DND-41 (cell line): ENCODE results near the gene SMIM36.

Experiments
- CTCF ChIP-seq: IDR thresholded peaks from 2 replicates; pipeline ENCODE4 v1.5.1; 2012; ENCODE audit warnings: borderline replicate concordance, low read length, moderate library complexity, mild to moderate bottlenecking; ENCODE audit not compliant: poor library complexity, severe bottlenecking; ENCODE audit errors: extremely low read depth
- EZH2 ChIP-seq: IDR thresholded peaks from 3 replicates; pipeline ENCODE4 v1.6.1; 2012; ENCODE audit warnings: borderline replicate concordance, low read depth, mild to moderate bottlenecking, moderate library complexity, low read length, inconsistent platforms; ENCODE audit not compliant: severe bottlenecking

GRCh38 chr17:55451758-55452138 is 59.5 kb downstream of the SMIM36 start:
- TF ChIP-seq CTCF (no peak), EZH2 (no peak)
